Colonic mucosa (tissue), 4 donors: ENCODE results near the gene PLEKHJ1. TPM values are rescaled to one million over a fixed set of nuclear protein-coding genes. Genes with fewer than 3 reads are reported as not detected.

Experiments
- DNase-seq: peaks from one replicate; pipeline ENCODE4 v3.0.0-alpha.2; 2020
- H3K27ac ChIP-seq: fragments of 200-600 bp; one replicate; pipeline ENCODE4 v1.8.0; 2021
- H3K27me3 ChIP-seq: fragments of 200-600 bp; one replicate; pipeline ENCODE4 v1.8.0; 2021
- H3K36me3 ChIP-seq: fragments of 200-600 bp; one replicate; pipeline ENCODE4 v1.8.0; 2021
- H3K4me1 ChIP-seq: fragments of 200-600 bp; one replicate; pipeline ENCODE4 v1.8.0; 2021; ENCODE audit warnings: mild to moderate bottlenecking
- H3K4me3 ChIP-seq: fragments of 200-600 bp; one replicate; pipeline ENCODE4 v1.8.0; 2021
- H3K9ac ChIP-seq, 2 donors: one replicate each; pipeline ENCODE4 v1.7.0; 2013; ENCODE audit warnings: control low read depth in 2 of 2, low read depth in 2 of 2, low read length in 2 of 2
- H3K9me3 ChIP-seq: fragments of 200-600 bp; one replicate; pipeline ENCODE4 v1.8.0; 2021
- CTCF ChIP-seq: fragments of 200-600 bp; IDR thresholded peaks from one replicate; pipeline ENCODE4 v1.8.0; 2022; ENCODE audit warnings: antibody characterized with exemption, mild to moderate bottlenecking
- intact Hi-C: fragments of 100-400 bp; cut with DNase I; formaldehyde crosslinking; loops from one replicate; pipeline ENCODE4 v1.14.1; 2022
- total RNA-seq, 2 donors: library from RNA; stranded (reverse); fragmentation: NEBNext Ultra II Directional in 1 of 2; extraction: Animal tissue kit (Norgen Biotek cat#: 25700) in 1 of 2; gene quantifications; one replicate each; pipeline ENCODE4 v1.2.1, GENCODE V29; 2021
- donor health status: healthy.
- donor health status: DM: no; HTN: no; CAD: no.
- donor health status: DM: no; HTN: no; CAD: no.

The PLEKHJ1 gene
- total RNA-seq, 2 donors from 2014 or later, result 176 to 238 TPM

- peaks cover 12% of the 10 kb centered on the region for H3K27me3 ChIP-seq
- no peak for DNase-seq
- no peak overlapping the region for H3K27ac ChIP-seq
- H3K4me1 ChIP-seq, result peaks cover 6% of the 10 kb centered on the region
- no peak overlapping the region for H3K9ac ChIP-seq
- no peak overlapping the region for H3K4me3 ChIP-seq
- no peak for TF ChIP-seq CTCF
- intact Hi-C loops, result no loop called here
- no peaks in the 10 kb centered on the region for H3K36me3 ChIP-seq
- H3K9me3 ChIP-seq, result no peaks in the 10 kb centered on the region
Measured at GRCh38 chr19:2280633-2281264, 44.6 kb upstream of the PLEKHJ1 start.

GRCh38 chr19:2278459-2279158 is 42.5 kb upstream of the PLEKHJ1 start:
- Histone ChIP-seq H3K4me1 (peaks cover 21% of the 10 kb centered on the region), H3K9me3 (no peaks in the 10 kb centered on the region), H3K36me3 (no peaks in the 10 kb centered on the region), H3K4me3 (no peak overlapping the region), H3K9ac (no peak overlapping the region), H3K27ac (no peak overlapping the region), H3K27me3 (peaks cover 12% of the 10 kb centered on the region)
- TF ChIP-seq CTCF, result no peak
- DNase-seq, result peak; percentile 67
- intact Hi-C loops, result loop anchor here (5.0 kb wide), 1 partner anchor 39 kb away; no protein-coding TSS in a partner anchor

GRCh38 chr19:2277138-2277537 is 41.0 kb upstream of the PLEKHJ1 start:
- no peak overlapping the region for H3K4me3 ChIP-seq
- peaks cover 32% of the 10 kb centered on the region for H3K4me1 ChIP-seq
- H3K9ac ChIP-seq, result no peak overlapping the region
- H3K9me3 ChIP-seq, result no peaks in the 10 kb centered on the region
- no peak for TF ChIP-seq CTCF
- H3K27ac ChIP-seq, result no peak overlapping the region
- no peaks in the 10 kb centered on the region for H3K36me3 ChIP-seq
- intact Hi-C loops, result loop anchor here (5.0 kb wide), 1 partner anchor 40 kb away; no protein-coding TSS in a partner anchor
- no peak for DNase-seq
- H3K27me3 ChIP-seq, result peaks cover 4% of the 10 kb centered on the region

GRCh38 chr19:2276429-2276986 is 40.4 kb upstream of the PLEKHJ1 start:
- no peak overlapping the region for H3K27ac ChIP-seq

More at GRCh38 chr19:2276429-2276986, 40.4 kb upstream of the PLEKHJ1 start:
- H3K27me3 ChIP-seq, result no peaks in the 10 kb centered on the region
- H3K4me3 ChIP-seq, result no peak overlapping the region
- TF ChIP-seq CTCF, result no peak
- intact Hi-C loops, result loop anchor here (5.0 kb wide), 1 partner anchor 41 kb away; no protein-coding TSS in a partner anchor
- no peaks in the 10 kb centered on the region for H3K36me3 ChIP-seq
- H3K9me3 ChIP-seq, result no peaks in the 10 kb centered on the region
- DNase-seq, result no peak
- peaks cover 39% of the 10 kb centered on the region for H3K4me1 ChIP-seq
- peak overlapping the region; percentile 19 to 24 for H3K9ac ChIP-seq
